ENCODE data around the gene NELFB. TPM values are rescaled to one million over a fixed set of nuclear protein-coding genes. Genes with fewer than 3 reads are reported as not detected.

NELFB gene
- total RNA-seq, 1 donor from 2014 or later = 45.2 TPM

- DNase-seq (ENCODE audit: low spot score) = no peak
These were observed 59.7 kb downstream of the NELFB start for GRCh38 chr9:137314561-137315560.

- DNase-seq (ENCODE audit: low spot score) = no peak
These were observed 60.5 kb downstream of the NELFB start for GRCh38 chr9:137315581-137316011.

GRCh38 chr9:137316012-137316981, 61.2 kb downstream of the NELFB start:
- no peak for DNase-seq (ENCODE audit: low spot score)

GRCh38 chr9:137317021-137317717, 62.0 kb downstream of the NELFB start:
- peak; percentile 39 for DNase-seq (ENCODE audit: low spot score)

- DNase-seq (ENCODE audit: low spot score) = peak; percentile 42
These were observed 62.8 kb downstream of the NELFB start for GRCh38 chr9:137317718-137318511.

- peak; percentile 44 for DNase-seq (ENCODE audit: low spot score)
These were observed 63.5 kb downstream of the NELFB start for GRCh38 chr9:137318602-137319001.

GRCh38 chr9:137319011-137319738, 64.0 kb downstream of the NELFB start:
- peak; percentile 43 for DNase-seq (ENCODE audit: low spot score)

- DNase-seq (ENCODE audit: low spot score) = no peak
These were observed 64.8 kb downstream of the NELFB start for GRCh38 chr9:137319739-137320551.

- DNase-seq (ENCODE audit: low spot score) = no peak
These were observed 65.6 kb downstream of the NELFB start for GRCh38 chr9:137320555-137321384.

GRCh38 chr9:137321726-137322361, 66.7 kb downstream of the NELFB start:
- no peak for DNase-seq (ENCODE audit: low spot score)

Other genes starting within 250 kb of the NELFB start
- 25.7 TPM for gene ABCA2, start 227.1 kb upstream of the NELFB start, total RNA-seq
- gene FUT7, start 223.2 kb upstream of the NELFB start, total RNA-seq = not detected
- 138 TPM for gene NPDC1, start 209.2 kb upstream of the NELFB start, total RNA-seq
- gene ENTPD2, start 201.3 kb upstream of the NELFB start, total RNA-seq = 1.3 TPM
- 1.6 TPM for gene SAPCD2, start 184.8 kb upstream of the NELFB start, total RNA-seq
- 12.7 TPM for gene UAP1L1, start 177.8 kb upstream of the NELFB start, total RNA-seq
- gene MAN1B1, start 168.3 kb upstream of the NELFB start, total RNA-seq = 57.8 TPM
- 157 TPM for gene DPP7, start 140.6 kb upstream of the NELFB start, total RNA-seq
- 0.21 TPM for gene GRIN1, start 116.2 kb upstream of the NELFB start, total RNA-seq
- gene LRRC26, start 85.3 kb upstream of the NELFB start, total RNA-seq = not detected
- not detected for gene TMEM210, start 83.3 kb upstream of the NELFB start, total RNA-seq
- gene ANAPC2, start 66.8 kb upstream of the NELFB start, total RNA-seq = 74.5 TPM
- gene SSNA1, start 66.7 kb upstream of the NELFB start, total RNA-seq = 58.3 TPM
- 17.6 TPM for gene TPRN, start 54.6 kb upstream of the NELFB start, total RNA-seq
- 36.2 TPM for gene TMEM203, start 49.7 kb upstream of the NELFB start, total RNA-seq
- gene NDOR1, start 49.6 kb upstream of the NELFB start, total RNA-seq = 20.3 TPM
- 6.5 TPM for gene RNF208, start 33.1 kb upstream of the NELFB start, total RNA-seq
- 1.9 TPM for gene CYSRT1, start 30.2 kb upstream of the NELFB start, total RNA-seq
- 0.34 TPM for gene RNF224, start 27.8 kb upstream of the NELFB start, total RNA-seq
- not detected for gene SLC34A3, start 24.4 kb upstream of the NELFB start, total RNA-seq
- 351 TPM for gene TUBB4B, start 14.0 kb upstream of the NELFB start, total RNA-seq
- gene STPG3, start 4.0 kb upstream of the NELFB start, total RNA-seq = not detected
- gene TOR4A, start 22.4 kb downstream of the NELFB start, total RNA-seq = 15.4 TPM
- 7.1 TPM for gene NRARP, start 46.9 kb downstream of the NELFB start, total RNA-seq
- gene EXD3, start 167.8 kb downstream of the NELFB start, total RNA-seq = 43.0 TPM
- 12.5 TPM for gene NOXA1, start 168.1 kb downstream of the NELFB start, total RNA-seq
- gene ENTPD8, start 186.0 kb downstream of the NELFB start, total RNA-seq = not detected
- gene NSMF, start 204.0 kb downstream of the NELFB start, total RNA-seq = 49.3 TPM